ENCODE results near the gene CCDC159.

CCDC159 gene

DNA sequence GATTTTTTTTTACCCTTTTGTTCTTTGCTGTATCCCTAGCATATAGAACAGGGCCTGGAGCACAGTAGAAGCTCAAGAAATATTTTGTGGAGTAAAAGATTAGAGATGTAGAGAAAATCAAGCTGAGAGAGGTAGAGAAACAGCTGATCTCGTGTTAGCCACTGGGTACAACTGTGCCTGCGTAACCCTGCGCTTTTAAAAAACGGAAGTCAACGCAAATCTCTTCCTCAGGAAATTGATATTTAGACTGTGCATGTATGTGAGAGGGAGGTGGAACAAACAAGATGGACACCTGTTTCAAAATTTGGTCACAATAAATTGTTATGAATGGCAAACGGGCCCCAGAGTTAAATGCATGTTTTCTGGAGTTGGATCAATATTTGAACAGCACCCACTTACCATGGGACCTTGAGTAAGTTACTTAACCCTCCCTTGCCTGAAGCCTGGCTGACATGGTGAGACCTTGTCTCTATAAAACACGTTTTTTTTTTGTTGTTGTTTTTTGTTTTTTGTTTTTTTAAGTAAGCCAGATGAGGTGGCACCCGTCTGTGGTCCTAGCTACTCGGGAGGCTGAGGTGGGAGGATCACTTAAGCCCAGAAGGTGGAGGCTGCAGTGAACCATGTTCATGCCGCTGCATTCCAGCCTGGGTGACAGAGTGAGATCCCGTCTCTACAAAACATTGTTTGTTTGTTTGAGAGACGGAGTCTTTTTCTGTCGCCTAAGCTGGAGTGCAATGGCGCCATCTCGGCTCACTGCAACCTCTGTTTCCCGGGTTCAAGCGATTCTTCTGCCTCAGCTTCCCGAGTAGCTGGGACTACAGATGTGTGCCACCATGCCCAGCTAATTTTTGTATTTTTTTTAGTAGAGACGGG lies 41.1 kb downstream of the CCDC159 start:
- H3K9me3 ChIP-seq (ENCODE audit: control insufficient read depth in 5 of 5, low read length in 5 of 5) = peaks cover 0 to 9% (median 4%) of the 10 kb centered on the region in 5 donors
- no peak overlapping the region for H3K27ac ChIP-seq (ENCODE audit: low read depth, low read length)
- H3K4me3 ChIP-seq (ENCODE audit: low read depth in 1 of 5, low read length in 5 of 5) = no peak overlapping the region
- no peak overlapping the region for H3K9ac ChIP-seq (ENCODE audit: low read length in 5 of 5)
- peaks cover 5 to 10% (median 6%) of the 10 kb centered on the region in 5 donors for H3K27me3 ChIP-seq (ENCODE audit: control insufficient read depth in 5 of 5, insufficient read depth in 4 of 5, low read length in 5 of 5)
- no peaks in the 10 kb centered on the region for H3K36me3 ChIP-seq (ENCODE audit: control insufficient read depth in 5 of 5, insufficient read depth in 5 of 5, low read length in 5 of 5)
- peaks cover 0 to 28% (median 20%) of the 10 kb centered on the region in 5 donors for H3K4me1 ChIP-seq (ENCODE audit: control insufficient read depth in 5 of 5, insufficient read depth in 5 of 5, low read length in 5 of 5)

DNA sequence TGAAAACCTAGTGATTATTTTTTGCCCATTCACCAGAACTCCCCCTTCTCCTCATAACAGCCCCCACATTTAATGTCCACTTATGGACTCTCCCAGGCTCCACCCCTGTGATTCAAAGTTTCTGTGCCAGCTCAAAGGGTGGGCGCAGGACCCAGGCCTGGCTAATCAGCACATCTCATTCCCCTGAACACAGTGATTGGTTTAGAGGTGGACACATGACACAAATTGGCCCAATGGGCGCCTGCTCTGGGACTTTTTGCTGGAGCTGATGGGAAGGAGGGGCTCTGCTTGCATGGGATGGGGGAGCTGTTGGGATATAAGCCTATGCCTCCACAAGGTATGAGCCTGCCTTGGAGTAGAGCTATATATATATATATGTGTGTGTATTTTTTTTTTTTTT lies 44.0 kb downstream of the CCDC159 start:
- Histone ChIP-seq H3K4me1 (ENCODE audit: control insufficient read depth in 5 of 5, insufficient read depth in 5 of 5, low read length in 5 of 5) (peaks cover 0 to 5% (median 0%) of the 10 kb centered on the region in 5 donors), H3K27ac (ENCODE audit: low read depth, low read length) (no peak overlapping the region), H3K36me3 (ENCODE audit: control insufficient read depth in 5 of 5, insufficient read depth in 5 of 5, low read length in 5 of 5) (peaks cover 0 to 7% (median 3%) of the 10 kb centered on the region in 5 donors), H3K9me3 (ENCODE audit: control insufficient read depth in 5 of 5, low read length in 5 of 5) (peaks cover 0 to 9% (median 4%) of the 10 kb centered on the region in 5 donors), H3K27me3 (ENCODE audit: control insufficient read depth in 5 of 5, insufficient read depth in 4 of 5, low read length in 5 of 5) (no peaks in the 10 kb centered on the region), H3K9ac (ENCODE audit: low read length in 5 of 5) (no peak overlapping the region), H3K4me3 (ENCODE audit: low read depth in 1 of 5, low read length in 5 of 5) (no peak overlapping the region)

DNA sequence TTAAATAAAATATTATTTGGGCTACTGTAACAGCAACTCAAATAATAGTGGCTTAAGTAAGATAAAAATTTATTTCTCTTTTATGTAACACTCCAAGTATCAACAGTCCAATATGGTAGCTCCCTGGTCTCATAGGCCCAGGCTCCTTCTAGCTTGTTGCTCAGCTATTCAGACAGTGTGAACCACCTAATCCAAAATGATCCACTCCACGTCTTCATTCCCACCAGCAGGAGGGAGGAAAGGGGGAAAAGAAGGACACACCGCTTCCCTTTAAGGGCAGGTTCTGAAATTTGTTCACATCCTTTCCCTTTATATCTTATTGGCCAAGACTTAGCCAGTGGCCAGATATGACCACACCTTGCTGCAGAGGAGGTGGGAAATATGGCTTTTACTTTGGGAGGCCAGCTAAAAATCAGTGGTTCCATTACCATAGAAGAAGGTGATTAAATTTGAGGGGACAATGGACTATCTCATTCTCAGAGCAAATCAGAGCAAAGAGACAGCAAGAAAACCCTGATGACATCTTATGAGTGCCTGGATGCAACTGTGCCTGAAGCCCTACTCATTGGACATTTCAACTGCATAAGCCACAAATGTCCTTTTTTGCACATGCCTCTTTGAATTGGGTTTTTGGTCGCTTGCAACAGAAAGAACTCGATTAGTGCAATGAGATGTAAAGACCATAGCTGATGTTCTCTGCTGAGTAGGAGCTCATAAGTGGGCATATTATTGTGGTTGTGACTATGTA lies 44.8 kb downstream of the CCDC159 start:
- Histone ChIP-seq H3K9ac (ENCODE audit: low read length in 5 of 5) (no peak overlapping the region), H3K27ac (ENCODE audit: low read depth, low read length) (no peak overlapping the region), H3K27me3 (ENCODE audit: control insufficient read depth in 5 of 5, insufficient read depth in 4 of 5, low read length in 5 of 5) (no peaks in the 10 kb centered on the region), H3K4me1 (ENCODE audit: control insufficient read depth in 5 of 5, insufficient read depth in 5 of 5, low read length in 5 of 5) (peaks cover 0 to 5% (median 0%) of the 10 kb centered on the region in 5 donors), H3K4me3 (ENCODE audit: low read depth in 1 of 5, low read length in 5 of 5) (no peak overlapping the region), H3K9me3 (ENCODE audit: control insufficient read depth in 5 of 5, low read length in 5 of 5) (peaks cover 0 to 9% (median 4%) of the 10 kb centered on the region in 5 donors), H3K36me3 (ENCODE audit: control insufficient read depth in 5 of 5, insufficient read depth in 5 of 5, low read length in 5 of 5) (peaks cover 0 to 7% (median 3%) of the 10 kb centered on the region in 5 donors)

DNA sequence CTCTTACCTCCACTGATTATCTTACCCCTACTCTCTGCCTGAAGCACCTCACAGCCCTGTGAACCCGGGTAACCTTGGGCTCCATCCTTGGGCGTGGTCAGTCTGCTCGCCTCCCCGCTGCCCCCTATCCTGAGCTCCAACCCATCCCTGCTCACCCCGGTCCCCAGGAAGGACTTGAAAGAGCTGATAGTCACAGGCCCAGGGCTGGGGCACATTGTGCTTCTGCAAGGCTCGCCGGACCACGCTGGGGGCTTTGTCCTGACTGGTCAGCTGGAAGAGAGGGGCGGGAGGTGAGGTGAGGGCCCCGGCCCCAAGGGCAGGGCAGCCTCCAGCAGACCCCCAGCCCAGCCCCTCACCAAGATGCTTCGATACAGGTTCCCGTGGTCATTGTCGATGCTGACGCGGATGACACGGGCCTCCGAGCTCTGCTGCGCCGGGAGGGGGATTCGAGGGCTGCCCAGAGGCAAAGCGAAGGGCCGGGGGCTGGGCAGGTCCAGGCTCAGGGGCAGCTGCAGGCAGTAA lies 50.8 kb downstream of the CCDC159 start:
- Histone ChIP-seq H3K27me3 (ENCODE audit: control insufficient read depth in 5 of 5, insufficient read depth in 4 of 5, low read length in 5 of 5) (no peaks in the 10 kb centered on the region), H3K4me1 (ENCODE audit: control insufficient read depth in 5 of 5, insufficient read depth in 5 of 5, low read length in 5 of 5) (no peaks in the 10 kb centered on the region), H3K36me3 (ENCODE audit: control insufficient read depth in 5 of 5, insufficient read depth in 5 of 5, low read length in 5 of 5) (peaks cover 0 to 21% (median 6%) of the 10 kb centered on the region in 5 donors), H3K9me3 (ENCODE audit: control insufficient read depth in 5 of 5, low read length in 5 of 5) (no peaks in the 10 kb centered on the region), H3K27ac (ENCODE audit: low read depth, low read length) (no peak overlapping the region), H3K9ac (ENCODE audit: low read length in 5 of 5) (no peak overlapping the region), H3K4me3 (ENCODE audit: low read depth in 1 of 5, low read length in 5 of 5) (no peak overlapping the region)

DNA sequence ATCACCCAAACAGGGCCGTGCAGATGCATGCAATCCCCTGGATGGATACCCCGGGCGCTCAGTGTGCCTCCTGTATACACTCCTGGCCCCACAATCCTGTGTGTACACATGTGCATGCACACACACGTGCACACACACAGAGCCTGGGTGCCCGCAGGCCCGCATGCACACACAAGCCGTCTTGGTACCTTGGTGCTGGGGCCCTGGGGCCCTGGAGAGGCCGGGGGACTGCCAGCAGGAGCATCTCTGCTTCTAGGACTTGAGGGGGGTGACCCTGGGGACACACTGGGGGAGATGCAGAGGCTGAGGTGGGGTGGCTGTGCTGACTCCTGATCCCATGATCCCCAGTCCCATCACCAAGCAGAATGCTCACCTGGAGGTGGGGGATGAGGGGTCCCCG lies 53.3 kb downstream of the CCDC159 start:
- Histone ChIP-seq H3K4me3 (ENCODE audit: low read depth in 1 of 5, low read length in 5 of 5) (no peak overlapping the region), H3K36me3 (ENCODE audit: control insufficient read depth in 5 of 5, insufficient read depth in 5 of 5, low read length in 5 of 5) (peaks cover 0 to 26% (median 3%) of the 10 kb centered on the region in 5 donors), H3K9me3 (ENCODE audit: control insufficient read depth in 5 of 5, low read length in 5 of 5) (no peaks in the 10 kb centered on the region)

DNA sequence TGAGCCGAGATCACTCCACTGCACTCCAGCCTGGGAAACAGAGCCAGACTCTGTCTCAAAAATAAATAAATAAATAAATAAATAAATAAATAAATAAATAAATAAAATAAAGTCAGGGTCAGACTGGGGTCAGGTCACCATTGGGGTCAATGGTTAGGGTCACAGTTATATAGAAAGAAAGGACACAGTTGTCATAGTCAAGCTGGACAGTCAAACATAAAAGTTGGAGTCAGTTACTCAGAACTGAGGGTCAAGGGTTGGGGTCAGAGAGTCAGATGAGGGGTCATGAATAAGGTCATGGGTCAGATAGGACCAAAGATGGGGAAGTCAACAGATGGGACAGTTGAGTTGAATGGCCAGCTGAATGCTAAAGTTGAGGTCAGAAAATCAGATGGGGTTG lies 54.5 kb downstream of the CCDC159 start:
- Histone ChIP-seq H3K27ac (ENCODE audit: low read depth, low read length) (no peak overlapping the region), H3K4me1 (ENCODE audit: control insufficient read depth in 5 of 5, insufficient read depth in 5 of 5, low read length in 5 of 5) (no peaks in the 10 kb centered on the region), H3K27me3 (ENCODE audit: control insufficient read depth in 5 of 5, insufficient read depth in 4 of 5, low read length in 5 of 5) (no peaks in the 10 kb centered on the region), H3K9ac (ENCODE audit: low read length in 5 of 5) (no peak overlapping the region), H3K36me3 (ENCODE audit: control insufficient read depth in 5 of 5, insufficient read depth in 5 of 5, low read length in 5 of 5) (peaks cover 0 to 26% (median 3%) of the 10 kb centered on the region in 5 donors), H3K9me3 (ENCODE audit: control insufficient read depth in 5 of 5, low read length in 5 of 5) (no peaks in the 10 kb centered on the region), H3K4me3 (ENCODE audit: low read depth in 1 of 5, low read length in 5 of 5) (no peak overlapping the region)

More for the DNA sequence above, 53.3 kb downstream of the CCDC159 start:
- Histone ChIP-seq H3K9ac (ENCODE audit: low read length in 5 of 5) (no peak overlapping the region), H3K27ac (ENCODE audit: low read depth, low read length) (no peak overlapping the region), H3K27me3 (ENCODE audit: control insufficient read depth in 5 of 5, insufficient read depth in 4 of 5, low read length in 5 of 5) (no peaks in the 10 kb centered on the region), H3K4me1 (ENCODE audit: control insufficient read depth in 5 of 5, insufficient read depth in 5 of 5, low read length in 5 of 5) (no peaks in the 10 kb centered on the region)

DNA sequence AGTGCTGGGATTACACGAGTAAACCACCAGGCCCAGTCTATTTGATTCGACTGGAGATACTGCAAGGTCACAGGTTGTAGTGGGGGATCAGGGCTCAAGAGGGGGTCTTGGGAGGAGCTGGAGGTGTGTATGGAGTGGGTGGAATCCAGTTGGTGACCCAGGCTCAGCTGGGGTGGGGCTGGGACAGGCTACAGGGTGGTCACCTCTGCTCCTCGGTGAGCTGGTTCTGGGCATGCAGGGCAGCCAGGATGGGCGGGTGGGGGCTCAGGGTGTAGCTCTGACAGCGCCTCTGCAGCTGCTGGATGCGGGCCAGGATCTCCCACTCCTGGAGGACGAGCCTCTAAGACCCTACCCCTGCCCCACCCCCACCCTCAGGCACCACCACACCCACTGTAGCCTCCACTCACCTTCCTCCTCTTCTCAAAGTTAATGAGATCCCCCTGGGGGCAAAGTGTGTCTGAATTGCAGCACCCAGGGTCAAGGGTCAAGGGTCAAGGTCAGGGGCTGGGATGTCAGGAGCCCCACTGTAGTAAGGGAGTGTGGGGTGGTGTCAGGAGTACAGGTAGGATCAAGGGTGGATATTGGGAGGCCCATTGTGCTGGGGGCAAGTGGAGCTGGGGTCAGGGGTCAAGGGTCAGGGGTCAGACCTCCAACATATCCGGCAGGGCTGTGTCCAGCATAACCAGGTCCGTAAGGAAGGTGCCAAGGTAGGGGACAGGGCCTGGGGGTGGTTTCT lies 55.7 kb downstream of the CCDC159 start:
- H3K27ac ChIP-seq (ENCODE audit: low read depth, low read length) = no peak overlapping the region
- H3K9me3 ChIP-seq (ENCODE audit: control insufficient read depth in 5 of 5, low read length in 5 of 5) = no peaks in the 10 kb centered on the region
- no peak overlapping the region for H3K4me3 ChIP-seq (ENCODE audit: low read depth in 1 of 5, low read length in 5 of 5)
- peaks cover 0 to 25% (median 3%) of the 10 kb centered on the region in 5 donors for H3K36me3 ChIP-seq (ENCODE audit: control insufficient read depth in 5 of 5, insufficient read depth in 5 of 5, low read length in 5 of 5)
- no peak overlapping the region for H3K9ac ChIP-seq (ENCODE audit: low read length in 5 of 5)
- peaks cover 0 to 2% (median 0%) of the 10 kb centered on the region in 5 donors for H3K4me1 ChIP-seq (ENCODE audit: control insufficient read depth in 5 of 5, insufficient read depth in 5 of 5, low read length in 5 of 5)
- H3K27me3 ChIP-seq (ENCODE audit: control insufficient read depth in 5 of 5, insufficient read depth in 4 of 5, low read length in 5 of 5) = peaks cover 0 to 8% (median 3%) of the 10 kb centered on the region in 5 donors
